Cardiac fibroblast (primary cell): Measurements from ENCODE around the gene AUNIP.
"Not testable (repeated sequence)": the region's sequence is repeated elsewhere in the genome, so short reads cannot be mapped to it uniquely, and the experiment has no call there.

ENCODE experiments used
- DNase-seq, 2 donors: peaks; one replicate each; pipeline versions ENCODE4 v3.0.0 to v3.0.0-alpha.2; 2010; ENCODE audit warnings: low read depth in 2 of 2
- H3K4me3 ChIP-seq, 2 donors: replicated peaks in 1 of 2; 1 replicate in 1 of 2; 2 replicates in 1 of 2; pipeline ENCODE4 v1.5.1; 2011; ENCODE audit warnings: low read depth in 2 of 2, low read length in 2 of 2, mild to moderate bottlenecking in 2 of 2, moderate library complexity in 1 of 2
- TF ChIP-seq, protein P1 (sequence below): IDR thresholded peaks from one replicate; pipeline ENCODE4 v1.5.1; 2011; ENCODE audit warnings: low read depth, mild to moderate bottlenecking, low read length, inconsistent platforms

AUNIP gene

DNA sequence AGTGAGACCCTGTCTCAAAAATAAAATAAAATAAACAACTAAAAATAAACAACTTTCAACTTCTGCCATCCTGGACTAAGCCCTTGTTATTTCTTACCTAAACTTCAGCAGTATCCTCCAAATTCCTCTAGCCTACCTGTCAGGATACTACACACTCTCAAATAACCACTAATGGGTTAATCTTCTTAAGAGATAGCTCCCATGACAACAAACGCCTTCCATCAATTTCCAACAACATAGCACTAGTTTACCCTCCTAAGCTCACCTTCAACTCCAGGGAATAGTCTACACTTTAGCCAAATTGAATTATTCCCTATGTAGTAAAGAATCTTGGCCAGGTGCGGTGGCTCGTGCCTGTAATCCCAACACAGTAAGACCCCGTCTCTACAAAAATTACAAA is 11.3 kb downstream of the AUNIP start:
- H3K4me3 ChIP-seq, result no peak overlapping the region
- TF ChIP-seq, protein P1, sequence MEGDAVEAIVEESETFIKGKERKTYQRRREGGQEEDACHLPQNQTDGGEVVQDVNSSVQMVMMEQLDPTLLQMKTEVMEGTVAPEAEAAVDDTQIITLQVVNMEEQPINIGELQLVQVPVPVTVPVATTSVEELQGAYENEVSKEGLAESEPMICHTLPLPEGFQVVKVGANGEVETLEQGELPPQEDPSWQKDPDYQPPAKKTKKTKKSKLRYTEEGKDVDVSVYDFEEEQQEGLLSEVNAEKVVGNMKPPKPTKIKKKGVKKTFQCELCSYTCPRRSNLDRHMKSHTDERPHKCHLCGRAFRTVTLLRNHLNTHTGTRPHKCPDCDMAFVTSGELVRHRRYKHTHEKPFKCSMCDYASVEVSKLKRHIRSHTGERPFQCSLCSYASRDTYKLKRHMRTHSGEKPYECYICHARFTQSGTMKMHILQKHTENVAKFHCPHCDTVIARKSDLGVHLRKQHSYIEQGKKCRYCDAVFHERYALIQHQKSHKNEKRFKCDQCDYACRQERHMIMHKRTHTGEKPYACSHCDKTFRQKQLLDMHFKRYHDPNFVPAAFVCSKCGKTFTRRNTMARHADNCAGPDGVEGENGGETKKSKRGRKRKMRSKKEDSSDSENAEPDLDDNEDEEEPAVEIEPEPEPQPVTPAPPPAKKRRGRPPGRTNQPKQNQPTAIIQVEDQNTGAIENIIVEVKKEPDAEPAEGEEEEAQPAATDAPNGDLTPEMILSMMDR, result no peak
- no peak for DNase-seq

DNA sequence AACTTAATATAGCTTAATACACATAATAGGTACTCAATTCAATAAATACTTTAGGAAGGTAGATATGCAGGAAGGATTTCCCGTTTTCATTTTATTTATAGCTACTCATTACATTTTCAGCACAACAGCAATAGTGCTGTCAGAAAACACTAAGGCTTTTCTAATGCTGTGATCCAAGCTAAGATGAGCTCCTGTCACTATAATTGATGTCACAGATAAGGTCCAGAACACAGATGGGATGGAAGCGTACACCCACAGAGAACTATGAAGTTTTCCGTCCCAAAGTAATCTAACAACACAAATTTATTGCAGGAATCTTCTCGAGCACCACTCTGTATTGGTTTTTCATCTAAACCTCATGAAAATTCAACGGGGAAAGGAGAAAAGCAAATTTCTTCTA is 13.6 kb downstream of the AUNIP start:
- no peak overlapping the region for H3K4me3 ChIP-seq
- TF ChIP-seq, protein P1, result no peak
- DNase-seq, result no peak

- H3K4me3 ChIP-seq, result no peak overlapping the region
- TF ChIP-seq, protein P1, result no peak
- no peak for DNase-seq
Measured at GRCh38 chr1:25844536-25845337, 14.5 kb downstream of the AUNIP start.

- DNase-seq, result peak in 1 of 2 donors; percentile 10
- no peak overlapping the region for H3K4me3 ChIP-seq
- TF ChIP-seq, protein P1, result no peak
Measured at GRCh38 chr1:25843483-25843882, 15.8 kb downstream of the AUNIP start.

DNA sequence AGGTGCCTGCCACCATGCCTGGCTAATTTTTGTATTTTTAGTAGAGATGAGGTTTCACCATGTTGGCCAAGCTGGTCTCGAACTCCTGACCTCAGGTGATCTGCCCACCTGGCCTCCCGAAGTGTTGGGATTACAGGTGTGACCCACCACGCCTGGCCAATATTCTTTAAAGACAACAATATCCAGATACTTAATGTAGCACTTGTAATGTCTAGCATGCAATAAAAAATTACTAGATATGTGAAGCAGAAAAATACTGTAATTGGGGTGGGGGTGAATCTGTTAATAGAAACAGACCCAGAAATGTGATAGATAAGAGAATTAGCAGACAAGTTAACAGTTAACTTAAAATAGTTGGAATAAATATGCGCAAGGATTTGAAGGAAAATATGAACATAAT is 19.4 kb downstream of the AUNIP start:
- DNase-seq, H3K4me3 ChIP-seq: not testable (repeated sequence)

GRCh38 chr1:25837262-25837875 is 21.9 kb downstream of the AUNIP start:
- TF ChIP-seq, protein P1, result peak; percentile 27
- peak; percentile 17 to 32 for DNase-seq
- H3K4me3 ChIP-seq, result no peak overlapping the region

- DNase-seq, result no peak
- TF ChIP-seq, protein P1, result no peak
- H3K4me3 ChIP-seq, result no peak overlapping the region
Measured at GRCh38 chr1:25836695-25837094, 22.6 kb downstream of the AUNIP start.
